Upper lobe of left lung (tissue), 6 donors: ENCODE data around the gene CUTC. TPM values are rescaled to one million over a fixed set of nuclear protein-coding genes. Genes with fewer than 3 reads are reported as not detected.
A peak's percentile ranks its signal among the peaks of the same experiment; 100 is the strongest.

Experiments
- ATAC-seq, 2 donors: fragments of 200-7000 bp; cut with Tn5 transposase; one replicate each; pipeline ENCODE4 v1.9.1; 2022; ENCODE audit warnings: mild to moderate bottlenecking in 2 of 2, moderate library complexity in 2 of 2; ENCODE audit not compliant: low FRiP score in 2 of 2
- DNase-seq, 2 donors: peaks; one replicate each; pipeline ENCODE4 v3.0.0-alpha.2; 2019 to 2020
- H3K27ac ChIP-seq, 4 donors: fragments of 200-600 bp; sonication (generic); one replicate each; pipeline ENCODE4 v1.5.1; 2016 to 2019
- H3K27me3 ChIP-seq, 4 donors: fragments of 200-600 bp; sonication (generic); one replicate each; pipeline ENCODE4 v1.5.1; 2017 to 2019
- H3K36me3 ChIP-seq, 4 donors: fragments of 200-600 bp; sonication (generic); one replicate each; pipeline ENCODE4 v1.5.1; 2016 to 2019
- H3K4me1 ChIP-seq, 4 donors: fragments of 200-600 bp; sonication (generic); one replicate each; pipeline ENCODE4 v1.5.1; 2018 to 2019
- H3K4me3 ChIP-seq, 4 donors: fragments of 200-600 bp; sonication (generic); one replicate each; pipeline ENCODE4 v1.5.1; 2017 to 2019; ENCODE audit warnings: mild to moderate bottlenecking in 2 of 4, moderate library complexity in 1 of 4
- H3K9me3 ChIP-seq, 4 donors: fragments of 200-600 bp; sonication (generic); one replicate each; pipeline ENCODE4 v1.5.1; 2018 to 2019
- CTCF ChIP-seq, 6 experiments: fragments of 450-650 bp in 4 of 6; fragments of 200-600 bp in 2 of 6; sonication (generic) in 2 of 6; IDR thresholded peaks; one replicate each; pipeline ENCODE4 v1.5.1; 2016 to 2019; ENCODE audit warnings: antibody characterized with exemption in 6 of 6
- EP300 ChIP-seq, 4 donors: sonication (generic); formaldehyde crosslinking; IDR thresholded peaks; one replicate each; pipeline ENCODE4 v1.5.1; 2017; ENCODE audit warnings: antibody characterized with exemption in 4 of 4, control low read depth in 2 of 4
- POLR2A ChIP-seq, 4 donors: fragments of 450-650 bp; IDR thresholded peaks; one replicate each; pipeline ENCODE4 v1.5.1; 2016 to 2017; ENCODE audit warnings: antibody characterized with exemption in 4 of 4, mild to moderate bottlenecking in 2 of 4
- POLR2AphosphoS5 ChIP-seq, 2 donors: sonication (generic); formaldehyde crosslinking; IDR thresholded peaks; one replicate each; pipeline ENCODE4 v1.5.1; 2017; ENCODE audit warnings: antibody characterized with exemption in 2 of 2
- WGBS, 2 donors: methylation state at CpG; one replicate each; pipeline ENCODE4 v1.1.5; 2017 to 2018; 5-methylcytosine and 5-hydroxymethylcytosine counted together
- total RNA-seq, 6 donors: library from RNA; depleted of rRNA in 4 of 6; stranded (reverse); fragments of >200 nt in 4 of 6; gene quantifications; one replicate each; pipeline versions ENCODE4 v1.1.0 to v1.2.1, GENCODE V29; 2016 to 2021
- donor health status: DM: no; HTN: no; CAD: no; lungs with moderate emphysema.
- donor health status: DM: no; HTN: yes; CAD: no; lungs with severe emphysema.

CUTC gene
- total RNA-seq, 6 donors from 2014 or later, result 10.7 to 35.6 (median 15.8) TPM

- 66% methylated on average over 5 of the region's 5 CpGs for WGBS, 2 donors
- Histone ChIP-seq H3K4me1 (no peaks in the 10 kb centered on the region), H3K9me3 (no peaks in the 10 kb centered on the region), H3K27me3 (no peaks in the 10 kb centered on the region), H3K4me3 (no peak overlapping the region), H3K27ac (no peak overlapping the region), H3K36me3 (no peaks in the 10 kb centered on the region)
- no peak for TF ChIP-seq POLR2A (IDR thresholded peaks at IDR 0.05)
- TF ChIP-seq EP300 (IDR thresholded peaks at IDR 0.05), result no peak
- no peak for TF ChIP-seq CTCF (IDR thresholded peaks at IDR 0.05)
- no peak for TF ChIP-seq POLR2AphosphoS5 (IDR thresholded peaks at IDR 0.05)
- ATAC-seq (no peak), DNase-seq (no peak)
These were observed 35.9 kb downstream of the CUTC start for GRCh38 chr10:99767901-99768300.

- Histone ChIP-seq H3K9me3 (no peaks in the 10 kb centered on the region), H3K27ac (no peak overlapping the region), H3K36me3 (no peaks in the 10 kb centered on the region), H3K4me1 (no peaks in the 10 kb centered on the region), H3K27me3 (no peaks in the 10 kb centered on the region), H3K4me3 (no peak overlapping the region)
- WGBS, 2 donors, result 66 to 90% methylated on average over 2 of the region's 2 CpGs
- no peak for TF ChIP-seq CTCF (IDR thresholded peaks at IDR 0.05)
- TF ChIP-seq POLR2AphosphoS5 (IDR thresholded peaks at IDR 0.05), result no peak
- no peak for TF ChIP-seq EP300 (IDR thresholded peaks at IDR 0.05)
- no peak for TF ChIP-seq POLR2A (IDR thresholded peaks at IDR 0.05)
- ATAC-seq (no peak), DNase-seq (no peak)
These were observed 36.5 kb downstream of the CUTC start for GRCh38 chr10:99768556-99768955.

- H3K4me1 ChIP-seq, result no peaks in the 10 kb centered on the region
- H3K9me3 ChIP-seq, result no peaks in the 10 kb centered on the region
- no peaks in the 10 kb centered on the region for H3K36me3 ChIP-seq
- DNase-seq (no peak), ATAC-seq (no peak)
- H3K4me3 ChIP-seq, result no peak overlapping the region
- H3K27ac ChIP-seq, result no peak overlapping the region
- WGBS, 2 donors, result 85% methylated on average over 5 of the region's 5 CpGs
- H3K27me3 ChIP-seq, result no peaks in the 10 kb centered on the region
- TF ChIP-seq EP300 (IDR thresholded peaks at IDR 0.05) (no peak), POLR2A (IDR thresholded peaks at IDR 0.05) (no peak), CTCF (IDR thresholded peaks at IDR 0.05) (no peak), POLR2AphosphoS5 (IDR thresholded peaks at IDR 0.05) (no peak)
These were observed 37.7 kb downstream of the CUTC start for GRCh38 chr10:99769706-99770105.

- Histone ChIP-seq H3K27me3 (no peaks in the 10 kb centered on the region), H3K4me3 (no peak overlapping the region), H3K36me3 (no peaks in the 10 kb centered on the region), H3K4me1 (no peaks in the 10 kb centered on the region), H3K27ac (no peak overlapping the region), H3K9me3 (no peaks in the 10 kb centered on the region)
- DNase-seq, result no peak
- TF ChIP-seq POLR2A (IDR thresholded peaks at IDR 0.05) (no peak), EP300 (IDR thresholded peaks at IDR 0.05) (no peak), CTCF (IDR thresholded peaks at IDR 0.05) (no peak), POLR2AphosphoS5 (IDR thresholded peaks at IDR 0.05) (no peak)
- WGBS, 2 donors, result 69 to 81% methylated on average over 4 of the region's 4 CpGs
- ATAC-seq, result no peak
These were observed 38.5 kb downstream of the CUTC start for GRCh38 chr10:99770408-99771045.

- TF ChIP-seq CTCF (IDR thresholded peaks at IDR 0.05) (no peak), POLR2AphosphoS5 (IDR thresholded peaks at IDR 0.05) (no peak), POLR2A (IDR thresholded peaks at IDR 0.05) (no peak), EP300 (IDR thresholded peaks at IDR 0.05) (no peak)
- H3K9me3 ChIP-seq, result no peaks in the 10 kb centered on the region
These were observed 43.8 kb downstream of the CUTC start for GRCh38 chr10:99775850-99776249.

More at GRCh38 chr10:99775850-99776249, 43.8 kb downstream of the CUTC start:
- Histone ChIP-seq H3K27me3 (no peaks in the 10 kb centered on the region), H3K4me3 (no peak overlapping the region), H3K4me1 (peaks cover 3 to 5% (median 4%) of the 10 kb centered on the region in 4 donors), H3K27ac (no peak overlapping the region), H3K36me3 (no peaks in the 10 kb centered on the region)
- ATAC-seq, result peak in 1 of 2 donors; percentile 64
- no peak for DNase-seq
